Right hindlimb (tissue), 1 donor: ENCODE results near the gene ITPKA.
A peak's percentile ranks its signal among the peaks of the same experiment; 100 is the strongest.
"Not testable (repeated sequence)": the region's sequence is repeated elsewhere in the genome, so short reads cannot be mapped to it uniquely, and the experiment has no call there.

Experiments used
- DNase-seq: peaks from one replicate; pipeline ENCODE4 v3.0.0-alpha.2; 2018

The ITPKA gene

DNA sequence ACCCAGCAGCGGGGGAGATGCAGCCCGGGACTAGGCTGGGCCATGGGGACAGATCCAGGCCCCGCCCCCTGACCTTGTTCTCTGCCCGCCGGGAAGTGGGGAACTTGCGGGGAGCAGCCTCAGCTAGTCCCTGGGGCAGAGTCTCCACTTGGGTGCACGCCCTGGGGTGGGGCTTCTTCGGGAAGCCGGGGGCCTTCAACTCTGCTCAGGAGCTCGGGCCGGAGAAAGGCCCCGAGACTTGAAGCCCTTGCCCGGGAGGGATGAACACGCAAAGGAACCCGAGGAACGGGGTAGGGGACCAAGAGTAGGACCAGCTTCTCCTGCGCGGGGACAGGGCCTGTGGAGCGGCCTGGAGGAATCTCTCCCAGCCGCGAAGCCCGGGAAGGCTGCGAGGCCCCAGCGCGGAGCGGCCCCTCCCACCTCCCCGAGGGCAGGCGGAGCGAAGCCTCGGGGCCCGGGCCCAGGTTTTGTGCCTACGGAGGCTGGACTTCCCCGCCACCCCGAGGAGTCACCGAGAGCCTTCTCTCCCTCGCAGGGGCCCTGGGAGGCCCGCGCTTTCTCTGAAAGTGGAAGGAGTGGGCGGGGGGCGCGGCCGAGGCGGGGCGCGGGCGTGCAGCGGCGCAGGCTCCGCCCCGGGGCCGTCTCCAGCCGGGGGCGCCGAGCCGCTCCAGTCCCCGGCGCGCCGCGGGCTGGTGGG is at the start of gene ITPKA:
Gene ITPKA, plus strand, starts transcription at position 670 of the 697 bp plus-strand sequence. CDS start 54 bp downstream, outside the sequence.
- DNase-seq, result peak; percentile 83

DNA sequence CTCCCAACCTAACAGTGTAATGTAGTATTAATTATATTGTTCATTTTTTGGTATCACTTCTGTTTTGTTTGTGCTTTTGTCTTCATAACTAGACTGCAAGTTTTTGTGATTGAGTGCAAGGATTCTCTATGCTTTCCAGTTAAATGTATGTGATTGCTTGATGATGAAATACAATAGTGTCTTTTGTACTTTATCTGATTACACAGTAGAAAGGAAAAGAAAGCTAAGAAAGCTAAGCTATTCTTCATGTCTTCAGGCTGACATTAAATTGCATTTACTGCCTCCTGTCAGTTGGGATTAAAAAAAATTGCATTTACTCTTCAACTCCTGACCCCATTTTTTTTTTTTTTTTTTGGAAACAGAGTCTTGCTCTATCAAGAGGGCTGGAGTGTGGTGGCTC is 48.3 kb upstream of the ITPKA start:
- DNase-seq, result no peak

DNA sequence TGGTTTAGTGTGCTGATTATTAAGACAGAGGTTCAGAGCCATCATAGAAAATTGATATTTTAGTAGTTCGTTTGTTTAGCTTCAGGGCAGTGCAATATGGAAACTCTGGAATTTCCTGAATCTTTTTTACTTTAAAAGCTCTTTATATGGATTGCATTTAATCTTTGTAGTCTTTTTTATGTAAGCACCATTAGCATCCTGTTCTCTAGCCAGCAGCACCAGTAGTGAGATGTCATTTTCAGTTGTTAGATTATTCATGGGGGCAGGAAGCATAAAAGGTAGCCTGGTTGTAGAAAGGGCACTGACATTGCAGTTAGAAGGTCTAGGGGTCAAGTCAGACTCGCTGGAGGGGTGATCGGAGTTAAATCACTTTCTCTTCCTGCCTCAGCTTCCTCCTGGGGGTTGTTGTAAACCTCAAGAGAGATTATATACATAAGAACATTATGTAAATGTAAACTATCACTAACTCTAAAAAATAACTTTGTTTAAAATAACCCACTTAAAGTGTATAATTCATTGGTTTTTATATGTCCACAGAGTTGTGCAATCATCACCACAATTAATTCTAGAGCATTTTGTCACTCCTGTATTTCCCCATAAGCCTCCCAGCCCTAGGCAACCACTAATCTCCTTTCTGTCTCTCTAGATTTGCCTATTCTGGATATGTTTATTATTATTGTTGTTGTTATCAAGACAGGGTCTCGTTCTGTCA is 31.4 kb upstream of the ITPKA start:
- no peak for DNase-seq

DNA sequence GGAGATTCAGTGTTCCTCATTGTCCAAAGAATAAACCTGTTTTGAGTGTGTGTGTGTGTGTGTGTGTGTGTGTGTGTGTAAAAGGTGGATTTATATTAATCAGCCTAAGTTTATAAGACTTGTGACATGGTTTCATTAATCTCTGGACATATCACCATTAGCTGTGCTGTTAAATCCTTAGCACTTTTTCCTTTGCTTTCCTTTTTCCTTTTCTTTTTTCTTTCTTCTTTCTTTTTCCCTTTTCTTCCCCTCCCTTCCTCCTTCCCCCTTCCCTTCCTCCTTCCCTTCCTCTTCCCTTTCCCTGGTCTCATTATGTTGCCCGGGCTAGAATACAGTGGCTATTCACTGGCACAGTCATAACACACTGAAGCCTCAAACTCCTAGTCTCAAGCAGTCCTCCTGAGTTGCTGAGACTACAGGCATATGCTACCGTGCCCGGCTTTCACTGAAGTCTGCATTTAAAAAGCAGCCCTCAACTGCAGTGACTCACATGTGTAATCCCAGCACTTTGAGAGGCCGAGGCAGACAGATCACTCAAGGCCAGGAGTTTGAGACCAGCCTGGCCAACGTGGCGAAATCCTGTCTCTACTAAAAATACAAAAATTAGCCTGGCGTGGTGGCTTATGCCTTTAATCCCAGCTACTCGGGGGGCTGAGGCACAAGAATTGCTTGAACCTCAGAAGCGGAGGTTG is 28.6 kb upstream of the ITPKA start:
- no peak for DNase-seq

DNA sequence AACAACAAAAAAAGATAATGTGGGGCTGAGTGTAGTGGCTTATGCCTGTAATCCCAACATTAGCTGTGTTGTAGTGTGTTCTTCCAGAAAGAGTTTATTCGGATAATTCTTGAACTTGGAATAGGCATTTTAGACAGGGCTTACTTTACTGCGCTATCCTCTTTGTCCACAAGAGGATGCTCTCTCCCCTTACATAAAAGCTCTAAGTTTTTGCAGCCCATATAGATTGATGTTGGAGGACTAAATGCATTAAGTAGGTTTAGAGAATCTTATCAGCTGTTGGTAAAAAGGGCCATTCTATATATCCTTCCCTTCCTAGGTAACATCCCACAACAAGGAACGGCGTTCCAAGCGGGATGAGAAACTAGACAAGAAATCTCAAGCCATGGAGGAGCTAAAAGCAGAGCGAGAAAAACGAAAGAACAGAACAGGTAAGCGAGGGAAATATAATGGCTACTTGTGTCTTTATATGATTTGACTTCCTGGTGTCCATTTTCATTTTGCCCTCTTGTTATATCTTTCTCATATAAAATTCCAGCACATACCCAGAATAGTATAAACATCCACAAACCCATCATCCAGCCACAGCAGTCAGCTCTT is 27.8 kb upstream of the ITPKA start:
- DNase-seq, result no peak

DNA sequence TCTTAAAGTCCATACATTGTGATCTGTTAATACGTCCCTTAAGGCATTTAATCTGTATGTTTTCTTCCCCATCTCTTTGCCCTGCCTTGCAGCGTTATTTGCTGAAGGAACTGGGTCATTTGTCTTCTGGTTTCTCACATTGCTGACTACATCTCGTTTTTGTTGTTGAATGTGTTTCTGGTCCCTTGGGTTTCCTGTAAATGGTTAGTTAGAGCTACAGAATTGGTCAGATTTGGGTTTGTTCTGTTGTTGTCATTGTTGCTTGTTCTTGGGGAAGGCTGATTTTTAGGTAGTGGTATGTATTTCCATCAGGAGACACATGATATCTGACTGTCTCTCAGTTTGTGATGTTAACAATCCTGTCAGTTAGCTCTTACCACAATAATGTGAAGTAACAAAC is 27.0 kb upstream of the ITPKA start:
- no peak for DNase-seq

DNA sequence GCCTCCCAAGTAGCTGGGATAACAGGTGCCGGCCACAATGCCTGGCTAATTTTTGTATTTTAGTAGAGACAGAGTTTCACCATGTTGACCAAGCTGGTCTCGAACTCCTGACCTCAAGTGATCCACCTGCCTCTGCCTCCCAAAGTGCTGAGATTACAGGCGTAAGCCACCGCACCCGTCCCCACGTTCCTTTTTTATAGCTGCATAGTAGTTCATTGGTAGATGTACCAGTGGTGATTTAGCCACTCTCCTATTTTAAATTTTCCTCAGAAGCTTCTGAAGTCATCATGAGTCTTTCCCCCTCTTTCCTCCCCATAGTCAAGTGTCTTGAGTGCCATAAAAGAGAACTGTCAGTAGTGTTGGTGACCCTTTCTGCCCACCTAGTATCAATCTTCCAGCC is 24.0 kb upstream of the ITPKA start:
- not testable (repeated sequence) for DNase-seq

DNA sequence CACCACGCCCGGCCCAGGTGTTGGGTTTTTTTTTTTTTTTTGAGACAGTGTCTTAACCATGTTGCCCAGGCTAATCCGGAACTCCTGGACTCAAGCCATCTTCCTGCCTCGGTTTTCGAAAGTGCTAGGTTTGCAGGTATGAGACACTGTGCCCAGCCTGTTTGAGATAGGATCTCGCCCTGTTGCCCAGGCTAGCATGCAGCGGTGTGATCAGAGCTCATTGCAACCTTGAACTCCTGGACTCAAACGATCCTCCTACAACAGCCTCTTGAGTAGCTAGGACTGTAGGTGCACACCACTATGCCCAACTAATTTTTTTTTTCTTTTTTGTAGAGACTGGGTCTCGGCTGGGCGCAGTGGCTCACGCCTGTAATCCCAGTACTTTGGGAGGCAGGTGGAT is 20.3 kb upstream of the ITPKA start:
- DNase-seq, result no peak

DNA sequence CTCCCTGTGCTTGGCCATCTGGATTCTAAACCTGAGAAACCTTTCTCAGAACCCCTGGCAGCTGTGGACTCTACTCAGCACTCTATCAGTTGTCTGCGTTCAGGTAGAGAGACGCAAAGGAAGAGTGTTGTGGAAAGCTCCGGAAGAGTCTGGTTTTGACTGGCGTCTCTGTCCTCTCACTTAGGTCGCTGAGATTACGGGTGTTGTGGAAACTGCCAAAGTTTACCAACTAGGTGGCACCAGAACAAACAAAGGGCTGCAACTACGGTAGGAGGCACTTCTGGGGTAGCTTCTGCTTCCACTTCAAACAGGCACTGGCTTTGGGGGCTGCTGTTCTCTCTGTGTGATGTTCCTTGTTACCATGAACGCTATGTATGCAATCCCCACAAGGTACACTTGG is 19.2 kb upstream of the ITPKA start:
- no peak for DNase-seq

DNA sequence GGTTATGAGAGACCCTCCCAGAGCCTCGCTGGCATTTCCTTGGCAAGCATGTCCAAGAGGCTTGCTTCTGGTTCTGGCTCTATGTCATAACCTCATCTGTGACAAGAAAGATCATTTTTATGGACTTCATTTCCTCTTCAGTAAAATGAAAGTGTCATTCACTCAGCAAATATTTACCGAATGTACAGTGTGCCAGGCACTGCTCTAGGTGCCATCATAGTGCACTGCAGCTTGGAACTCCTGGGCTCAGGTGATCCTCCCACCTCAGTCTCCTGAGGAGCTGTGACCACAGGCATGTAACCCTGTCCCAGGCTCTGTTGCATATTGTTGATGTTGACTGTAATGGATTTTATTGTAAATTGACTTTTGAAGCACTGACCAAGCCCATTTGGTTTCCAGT is 18.7 kb upstream of the ITPKA start:
- DNase-seq, result no peak

DNA sequence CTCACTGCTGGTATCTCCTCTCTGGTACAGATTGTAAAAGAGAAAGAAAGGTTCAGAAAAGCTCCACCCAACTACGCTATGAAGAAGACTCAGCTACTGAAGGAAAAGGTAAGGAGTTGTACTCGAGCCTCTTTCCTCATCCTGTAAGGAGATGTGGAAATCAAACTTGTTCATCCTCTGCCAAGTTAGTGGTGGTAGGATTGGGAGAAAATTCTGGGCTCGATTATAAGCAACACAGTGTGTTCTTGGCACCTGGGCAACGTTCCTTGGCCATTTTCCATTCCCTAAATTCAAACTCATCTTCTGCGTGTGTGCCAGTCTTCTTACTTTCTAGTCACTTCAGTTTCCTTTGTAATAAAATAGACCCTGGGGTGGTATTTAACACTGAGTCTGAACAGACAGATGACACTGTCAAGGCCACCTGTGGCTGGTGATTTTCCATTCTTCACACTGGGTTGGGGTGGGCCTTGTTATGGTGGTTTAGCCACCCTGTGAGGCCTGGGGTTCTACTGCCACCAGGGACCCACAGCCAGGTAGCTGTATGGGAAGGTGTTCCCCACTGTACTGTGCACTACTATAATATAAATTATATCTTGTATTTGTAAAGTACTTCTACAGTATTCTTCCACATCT is 17.1 kb upstream of the ITPKA start:
- no peak for DNase-seq

DNA sequence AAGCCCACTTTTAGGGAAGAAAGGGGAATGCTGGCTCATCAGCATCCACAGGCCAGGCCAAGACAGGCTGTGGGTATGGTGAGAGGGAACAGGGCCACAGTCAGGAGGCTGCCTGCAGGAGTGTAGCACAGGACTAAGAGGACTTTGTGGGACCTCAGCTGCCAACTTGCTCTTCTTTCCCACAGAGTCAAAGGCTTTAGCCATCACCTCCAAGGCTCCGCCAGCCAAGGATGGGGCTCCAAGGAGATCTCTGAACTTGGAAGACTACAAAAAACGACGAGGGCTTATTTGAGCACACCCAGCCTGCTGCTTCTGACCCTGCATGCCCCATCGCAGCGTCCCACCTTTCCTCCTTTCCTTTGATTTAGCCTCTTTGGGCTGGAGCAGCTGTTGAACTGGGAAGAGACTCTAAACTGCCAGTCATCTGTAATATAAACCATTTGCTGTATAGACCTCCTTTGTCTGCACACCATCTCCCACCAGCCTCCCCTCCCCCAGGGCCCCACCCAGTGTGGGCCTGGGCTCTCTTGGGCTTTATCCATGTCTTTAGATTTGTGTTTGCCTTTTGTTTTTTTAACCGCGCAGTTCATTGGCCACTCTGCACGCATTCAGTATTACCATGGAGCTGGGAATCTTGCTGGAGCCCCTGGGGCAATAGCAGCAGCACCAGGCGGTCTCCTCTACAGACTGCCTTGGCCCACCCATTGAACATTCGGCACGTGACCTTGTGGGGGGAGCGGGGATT is 13.1 kb upstream of the ITPKA start:
- no peak for DNase-seq

DNA sequence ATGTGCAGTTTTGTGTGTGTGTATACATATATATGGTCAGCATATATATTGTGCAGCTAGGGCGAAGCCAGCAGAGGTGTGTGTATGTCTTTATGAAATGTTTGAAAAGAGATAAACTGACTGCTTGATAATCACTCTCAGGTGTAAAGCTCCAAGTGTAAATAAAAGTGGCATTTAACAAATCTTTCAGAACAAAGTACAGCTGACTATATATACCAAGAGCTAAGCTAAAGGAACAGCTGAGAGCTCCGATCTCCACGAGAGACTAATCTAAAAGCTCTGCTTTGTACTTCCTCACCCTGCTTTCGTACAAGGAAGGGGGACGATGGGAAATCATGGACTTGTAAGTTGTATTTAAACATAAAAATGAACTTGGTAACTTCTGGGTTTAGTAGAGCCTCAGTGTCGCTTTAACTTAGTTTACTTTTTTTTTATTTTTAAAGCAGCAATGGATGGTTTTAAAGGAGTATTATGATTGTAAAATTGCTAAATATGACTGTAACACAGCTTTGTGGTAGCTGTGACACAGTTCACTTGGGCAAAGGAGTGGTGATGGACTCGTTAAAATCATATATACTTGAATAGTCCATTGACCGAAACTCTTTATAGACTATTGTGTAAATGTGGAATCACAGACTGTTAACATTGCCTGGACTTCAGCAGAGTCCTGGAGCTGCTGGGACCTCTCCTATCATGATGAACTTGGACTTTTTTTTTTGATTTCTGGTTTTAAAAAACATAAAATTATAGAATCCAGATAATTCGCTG is 11.4 kb upstream of the ITPKA start:
- no peak for DNase-seq

DNA sequence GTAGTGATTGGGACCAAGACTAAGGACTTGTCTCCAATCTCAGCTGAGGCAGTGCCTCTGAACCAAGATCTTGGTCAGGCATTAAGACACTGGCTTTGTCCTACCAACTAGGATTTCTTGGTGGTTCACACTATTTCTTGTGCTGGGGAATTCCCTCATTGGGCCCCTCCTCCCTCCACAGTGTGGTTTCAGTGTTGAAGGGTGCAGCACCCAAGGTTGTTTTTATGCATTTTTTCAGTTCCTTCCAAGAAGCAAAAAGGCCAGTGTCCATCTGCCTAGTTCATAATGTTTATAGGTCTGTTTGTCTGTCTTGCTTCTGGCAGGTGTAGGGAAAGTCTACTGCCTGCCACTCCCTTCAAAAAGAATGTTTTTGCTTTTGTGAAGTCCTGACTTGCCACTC is 10.6 kb upstream of the ITPKA start:
- no peak for DNase-seq

DNA sequence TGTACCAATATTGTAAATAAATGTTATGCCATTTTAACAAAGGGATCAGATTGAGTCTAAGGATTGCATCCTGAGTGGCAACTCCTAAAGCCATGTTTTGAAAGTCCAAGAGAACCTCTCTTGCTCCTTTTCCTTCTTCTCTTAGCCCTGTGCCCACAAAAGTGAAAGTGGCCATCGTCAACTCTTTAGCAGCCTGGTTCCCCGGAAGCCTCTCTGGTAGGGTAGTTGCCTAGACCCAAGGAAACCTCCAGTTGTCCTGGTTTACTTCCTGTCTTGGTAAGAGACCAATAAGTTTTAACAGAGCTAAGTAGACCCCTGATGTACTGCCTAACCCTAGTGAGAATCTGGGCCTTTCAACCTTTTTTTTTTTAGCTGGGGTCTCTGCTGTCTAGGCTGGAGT is 10.2 kb upstream of the ITPKA start:
- no peak for DNase-seq

DNA sequence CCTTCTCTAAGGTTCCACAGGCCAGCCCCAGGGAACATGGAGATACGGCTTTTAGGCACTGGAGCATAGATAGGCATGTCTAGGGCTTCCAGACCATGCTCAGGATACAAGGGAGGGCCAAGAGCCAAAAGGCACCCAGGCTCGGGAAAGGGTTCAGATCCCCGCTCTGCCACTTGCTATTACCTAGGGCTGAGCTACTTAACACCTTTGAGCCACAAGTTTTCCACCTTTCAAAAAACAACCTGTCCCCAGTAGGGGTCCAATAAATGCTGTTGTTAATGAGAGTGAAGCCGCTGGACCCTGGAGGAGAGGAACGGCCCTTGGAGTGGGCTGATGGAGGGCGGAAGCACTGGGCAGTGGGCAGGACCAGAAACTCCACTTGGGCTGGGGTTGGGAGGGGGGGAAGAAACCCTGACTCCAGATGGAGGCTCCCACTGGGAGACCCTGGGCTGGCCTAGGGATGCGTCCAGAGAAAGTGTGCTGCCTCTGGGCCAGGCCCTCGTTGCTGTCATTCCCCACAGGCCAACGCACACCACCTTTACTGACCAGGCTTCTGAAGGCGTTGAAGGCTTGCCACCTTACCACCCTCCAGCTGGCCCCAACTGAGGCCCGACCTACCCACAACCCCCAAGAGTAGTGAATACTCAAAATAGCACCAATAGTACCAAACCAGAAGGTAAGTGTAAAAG is 8.6 kb upstream of the ITPKA start:
- DNase-seq, result no peak

DNA sequence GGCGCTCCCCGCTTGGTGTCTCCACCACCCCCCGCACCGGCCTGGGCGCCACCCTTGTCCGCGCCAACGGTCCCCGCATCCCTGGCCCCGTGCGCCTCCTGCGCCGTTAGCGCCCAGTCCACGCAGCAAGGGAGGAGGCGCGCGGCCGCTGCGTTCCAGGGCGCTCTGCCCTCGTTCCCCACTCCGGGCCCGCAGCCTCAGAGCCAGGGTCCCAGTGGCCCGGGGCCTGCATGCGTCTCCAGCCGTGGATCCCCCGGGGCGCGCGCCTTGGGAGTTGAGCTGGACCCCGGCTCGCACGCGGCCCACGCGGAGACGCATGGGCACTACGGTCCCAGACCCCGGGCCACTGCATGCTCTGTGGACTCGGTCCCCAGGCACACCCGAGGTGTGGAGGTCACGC is 7.4 kb upstream of the ITPKA start:
- no peak for DNase-seq

DNA sequence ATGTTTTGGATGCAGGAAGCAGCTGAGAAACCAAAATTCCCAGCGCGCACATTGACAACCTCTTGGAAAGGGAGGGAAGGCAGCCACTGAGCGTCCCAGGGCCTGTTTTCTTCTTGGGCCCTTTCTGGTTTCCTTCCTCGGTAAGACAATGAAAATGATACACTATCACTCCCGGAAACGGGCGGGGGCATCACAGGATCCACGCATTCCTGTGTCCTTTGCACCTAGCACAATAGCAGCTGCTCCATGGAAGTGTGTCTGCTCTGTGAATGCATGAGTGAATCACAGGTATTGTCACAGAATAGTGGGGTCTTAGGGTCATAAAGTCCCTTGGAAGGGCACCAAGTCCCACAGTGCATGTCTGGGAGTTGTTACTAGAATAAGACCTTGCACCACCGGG is 6.3 kb upstream of the ITPKA start:
- DNase-seq, result no peak

DNA sequence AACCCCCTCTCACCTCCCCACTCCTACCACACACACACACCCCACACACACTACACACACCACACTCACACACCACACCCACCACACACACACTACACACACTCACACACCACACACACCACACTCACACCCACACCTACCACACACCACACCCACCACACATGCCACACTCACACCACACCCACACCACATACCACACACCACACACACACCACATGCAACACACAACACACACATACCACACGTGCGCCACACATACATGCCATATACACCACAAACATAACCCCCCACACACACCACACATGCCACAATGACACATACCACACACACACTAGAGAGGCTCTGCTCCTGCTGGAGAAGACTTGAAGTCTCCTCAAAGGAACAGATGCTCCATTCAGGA is 5.9 kb upstream of the ITPKA start:
- DNase-seq, result no peak

DNA sequence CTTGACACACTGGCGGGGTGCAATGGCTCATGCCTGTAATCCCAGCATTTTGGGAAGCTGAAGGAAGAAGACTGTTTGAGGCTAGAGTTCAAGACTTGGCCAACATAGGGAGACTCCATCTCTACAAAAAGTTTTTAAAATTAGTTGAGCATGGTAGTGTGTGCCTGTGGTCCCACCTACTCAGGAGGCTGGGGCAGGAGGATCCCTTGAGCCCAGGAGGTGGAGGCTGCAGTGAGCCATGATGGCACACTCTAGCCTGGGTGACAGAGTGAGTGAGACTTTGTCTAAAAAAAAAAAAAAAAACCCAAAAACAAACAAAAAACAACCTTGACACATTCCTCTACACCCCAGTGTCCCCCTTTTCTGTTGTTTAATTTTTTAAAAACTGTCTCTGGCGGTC is 4.0 kb upstream of the ITPKA start:
- no peak for DNase-seq

DNA sequence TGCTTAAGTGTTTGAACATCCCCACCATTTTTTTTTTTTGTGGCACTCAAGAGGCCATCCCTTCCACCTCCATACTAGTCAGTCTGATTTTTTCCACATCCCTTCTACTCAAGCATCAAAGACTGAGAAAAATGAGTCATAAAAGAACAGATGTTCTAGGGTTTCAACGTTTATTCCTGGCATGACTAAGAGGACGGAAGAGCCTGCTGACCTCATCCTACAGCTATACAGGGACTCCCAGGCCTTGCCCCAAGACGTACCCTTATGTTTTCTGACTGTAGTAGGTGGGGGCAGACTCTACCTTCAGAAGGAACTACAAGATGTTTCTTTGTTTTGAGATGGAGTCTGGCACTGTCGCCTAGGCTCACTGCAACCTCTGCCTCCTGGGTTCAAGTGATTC is 3.3 kb upstream of the ITPKA start:
- no peak for DNase-seq
